PC-9 (cell line): ENCODE data around the gene CPNE4. TPM values are rescaled to one million over a fixed set of nuclear protein-coding genes. Genes with fewer than 3 reads are reported as not detected.
"Not testable (repeated sequence)": the region's sequence is repeated elsewhere in the genome, so short reads cannot be mapped to it uniquely, and the experiment has no call there.

ENCODE experiments used
- BruUV-seq: library from RNA; stranded (reverse); fragments of 400-500 nt; replicated peaks from 2 replicates; lab custom pipeline; 2021; lab: Mats Ljungman, UMichigan
- CTCF ChIA-PET: fragments of 300-600 bp; sonication (Branson Sonifier 250); formaldehyde crosslinking; loops from one replicate; lab custom pipeline; 2022; ENCODE audit warnings: antibody characterized with exemption; lab: Charles Lee
- POLR2A ChIA-PET: fragments of 300-600 bp; sonication (Branson Sonifier 250); formaldehyde crosslinking; loops from one replicate; lab custom pipeline; 2022; ENCODE audit warnings: antibody characterized with exemption; ENCODE audit not compliant: unreplicated experiment; lab: Charles Lee
- DNase-seq, 2 experiments: peaks; one replicate each; pipeline versions ENCODE4 v3.0.0 to v3.0.0-alpha.2; 2015 to 2022; ENCODE audit warnings: mixed read lengths in 1 of 2
- H2AFZ ChIP-seq: fragments of 200-600 bp; sonication (generic); 2 replicates; pipeline ENCODE4 v1.8.1; 2017; ENCODE audit warnings: antibody characterized with exemption
- H3F3A ChIP-seq: fragments of 200-600 bp; sonication (generic); 2 replicates; pipeline ENCODE4 v1.8.1; 2017; ENCODE audit warnings: antibody characterized with exemption, mild to moderate bottlenecking, low read depth; ENCODE audit not compliant: insufficient read depth
- H3K27ac ChIP-seq: fragments of 200-600 bp; sonication (generic); 2 replicates; pipeline ENCODE4 v1.6.1; 2016; ENCODE audit warnings: mixed run types
- H3K27me3 ChIP-seq: fragments of 200-600 bp; sonication (generic); 2 replicates; pipeline ENCODE4 v1.6.1; 2016; ENCODE audit warnings: low read depth, mixed run types; ENCODE audit not compliant: insufficient read depth
- H3K36me3 ChIP-seq: fragments of 200-600 bp; sonication (generic); 2 replicates; pipeline ENCODE4 v1.6.1; 2016; ENCODE audit warnings: low read depth, mixed run types
- H3K4me1 ChIP-seq: fragments of 200-600 bp; sonication (generic); replicated peaks from 2 replicates; pipeline ENCODE4 v1.6.1; 2016; ENCODE audit warnings: mixed run types; ENCODE audit not compliant: insufficient read depth
- H3K4me2 ChIP-seq: fragments of 200-600 bp; sonication (generic); 2 replicates; pipeline ENCODE4 v1.6.1; 2017; ENCODE audit warnings: mixed run types
- H3K4me3 ChIP-seq: fragments of 200-600 bp; sonication (generic); 2 replicates; pipeline ENCODE4 v1.6.1; 2016; ENCODE audit warnings: mixed run types
- H3K79me2 ChIP-seq: fragments of 200-600 bp; sonication (generic); 2 replicates; pipeline ENCODE4 v1.6.1; 2017; ENCODE audit warnings: low read depth, mixed run types
- H3K9me2 ChIP-seq: fragments of 200-600 bp; sonication (generic); 2 replicates; pipeline ENCODE4 v1.8.1; 2017; ENCODE audit warnings: mild to moderate bottlenecking; ENCODE audit not compliant: insufficient read depth
- H3K9me3 ChIP-seq: fragments of 200-600 bp; sonication (generic); 2 replicates; pipeline ENCODE4 v1.8.1; 2016; ENCODE audit warnings: low read depth; ENCODE audit not compliant: insufficient read depth
- H4K20me1 ChIP-seq: fragments of 200-600 bp; sonication (generic); 2 replicates; pipeline ENCODE4 v1.8.1; 2017; ENCODE audit not compliant: insufficient read depth
- EZH2 ChIP-seq: fragments of 200-600 bp; sonication (generic); IDR thresholded peaks from 2 replicates; pipeline ENCODE4 v1.8.0; 2017; ENCODE audit warnings: antibody characterized with exemption, low read depth
- intact Hi-C: fragments of 100-400 bp; cut with micrococcal nuclease; formaldehyde crosslinking; loops from one replicate; pipeline ENCODE4 v1.10.0; 2022; ENCODE audit not compliant: unreplicated experiment
- total RNA-seq: library from RNA; stranded (reverse); gene quantifications from 2 replicates; pipeline ENCODE4 v1.2.3, GENCODE V29; 2021
- TF ChIP-seq, protein P1 (sequence below): fragments of 200-600 bp; sonication (generic); conservative IDR thresholded peaks from 2 replicates; pipeline ENCODE4 v1.6.1; 2017; ENCODE audit warnings: mixed run types, antibody characterized with exemption, mild to moderate bottlenecking, moderate library complexity

CPNE4 gene
- total RNA-seq, 1 experiment from 2014 or later = 0.22 TPM

DNA sequence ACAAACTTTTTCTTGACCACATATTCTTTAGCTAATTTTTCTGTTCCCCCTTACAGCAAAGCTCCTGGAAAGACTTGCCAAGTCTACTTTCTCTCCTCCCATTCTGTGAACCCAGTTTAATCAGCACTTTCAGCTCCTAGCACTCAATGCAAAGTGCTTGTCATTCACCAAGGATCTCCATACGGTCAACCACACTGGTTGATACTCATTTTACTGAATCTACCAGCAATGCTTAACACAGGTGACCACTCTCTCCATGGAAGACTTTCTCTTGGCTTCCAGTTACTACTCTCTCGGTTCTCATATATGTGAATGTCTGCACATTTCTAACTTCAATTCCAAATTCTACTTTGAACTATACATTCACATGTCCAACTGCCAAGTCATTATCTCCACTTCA lies 543.7 kb downstream of the CPNE4 start:
- H3F3A ChIP-seq = no peaks in the 10 kb centered on the region
- intact Hi-C loops = no loop called here
- ChIA-PET POLR2A (interaction anchor here (0.5 to 0.7 kb wide), 2 partner anchors 23 to 189 kb away, joined by 3 read pairs; no protein-coding TSS in a partner anchor), CTCF (no interaction called here)
- no peak overlapping the region for H3K4me3 ChIP-seq
- H2AFZ ChIP-seq = no peak overlapping the region
- H3K4me2 ChIP-seq = no peak overlapping the region
- peaks cover 4% of the 10 kb centered on the region for H4K20me1 ChIP-seq
- H3K36me3 ChIP-seq = peaks cover 23% of the 10 kb centered on the region
- no peaks in the 10 kb centered on the region for H3K9me2 ChIP-seq
- H3K9me3 ChIP-seq = no peaks in the 10 kb centered on the region
- no peak for TF ChIP-seq EZH2
- TF ChIP-seq, protein P1, sequence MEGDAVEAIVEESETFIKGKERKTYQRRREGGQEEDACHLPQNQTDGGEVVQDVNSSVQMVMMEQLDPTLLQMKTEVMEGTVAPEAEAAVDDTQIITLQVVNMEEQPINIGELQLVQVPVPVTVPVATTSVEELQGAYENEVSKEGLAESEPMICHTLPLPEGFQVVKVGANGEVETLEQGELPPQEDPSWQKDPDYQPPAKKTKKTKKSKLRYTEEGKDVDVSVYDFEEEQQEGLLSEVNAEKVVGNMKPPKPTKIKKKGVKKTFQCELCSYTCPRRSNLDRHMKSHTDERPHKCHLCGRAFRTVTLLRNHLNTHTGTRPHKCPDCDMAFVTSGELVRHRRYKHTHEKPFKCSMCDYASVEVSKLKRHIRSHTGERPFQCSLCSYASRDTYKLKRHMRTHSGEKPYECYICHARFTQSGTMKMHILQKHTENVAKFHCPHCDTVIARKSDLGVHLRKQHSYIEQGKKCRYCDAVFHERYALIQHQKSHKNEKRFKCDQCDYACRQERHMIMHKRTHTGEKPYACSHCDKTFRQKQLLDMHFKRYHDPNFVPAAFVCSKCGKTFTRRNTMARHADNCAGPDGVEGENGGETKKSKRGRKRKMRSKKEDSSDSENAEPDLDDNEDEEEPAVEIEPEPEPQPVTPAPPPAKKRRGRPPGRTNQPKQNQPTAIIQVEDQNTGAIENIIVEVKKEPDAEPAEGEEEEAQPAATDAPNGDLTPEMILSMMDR = no peak
- BruUV-seq = no TSS peak
- no peak for DNase-seq
- no peaks in the 10 kb centered on the region for H3K27me3 ChIP-seq
- no peaks in the 10 kb centered on the region for H3K79me2 ChIP-seq
- no peaks in the 10 kb centered on the region for H3K4me1 ChIP-seq
- H3K27ac ChIP-seq = no peak overlapping the region

DNA sequence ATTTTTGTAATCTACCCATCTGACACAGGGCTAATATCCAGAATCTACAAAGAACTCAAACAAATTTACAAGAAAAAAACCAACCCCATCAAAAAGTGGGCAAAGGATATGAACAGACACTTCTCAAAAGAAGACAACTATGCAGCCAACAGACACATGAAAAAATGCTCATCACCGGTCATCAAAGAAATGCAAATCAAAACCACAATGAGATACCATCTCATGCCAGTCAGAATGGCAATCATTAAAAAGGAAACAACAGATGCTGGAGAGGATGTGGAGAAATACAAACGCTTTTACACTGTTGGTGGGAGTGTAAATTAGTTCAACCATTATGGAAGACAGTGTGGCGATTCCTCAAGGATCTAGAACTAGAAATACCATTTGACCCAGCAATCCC lies 548.3 kb downstream of the CPNE4 start:
- POLR2A ChIA-PET, H2AFZ ChIP-seq, CTCF ChIA-PET, DNase-seq, H3K9me2 ChIP-seq, H4K20me1 ChIP-seq, H3K27me3 ChIP-seq, H3K4me3 ChIP-seq, H3K4me1 ChIP-seq, BruUV-seq, H3K9me3 ChIP-seq, H3K79me2 ChIP-seq, H3F3A ChIP-seq, H3K27ac ChIP-seq, H3K4me2 ChIP-seq: not testable (repeated sequence)
- H3K36me3 ChIP-seq = peaks cover 22% of the 10 kb centered on the region
- intact Hi-C loops = loop anchor here (10.0 kb wide), 1 partner anchor 452 kb away; no protein-coding TSS in a partner anchor

DNA sequence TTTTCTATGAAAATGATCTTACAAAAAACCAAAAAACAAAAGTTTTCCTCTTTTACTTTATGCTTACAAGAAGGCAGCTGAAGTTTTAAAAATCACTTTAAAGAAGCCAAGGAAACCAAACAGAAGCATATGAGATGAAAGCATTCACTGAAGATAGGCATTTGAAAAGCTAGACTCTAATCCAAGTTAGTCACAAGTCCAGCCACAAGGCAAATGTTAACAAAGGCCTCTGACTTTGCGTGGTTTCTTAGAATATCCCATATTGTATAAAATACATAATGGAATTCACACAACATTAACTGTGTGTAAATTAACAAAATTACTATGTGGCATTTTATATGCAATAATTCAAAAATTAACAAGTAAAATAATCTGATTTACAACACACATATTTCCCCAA lies 549.7 kb downstream of the CPNE4 start:
- Histone ChIP-seq H3F3A (no peaks in the 10 kb centered on the region), H4K20me1 (no peaks in the 10 kb centered on the region; the same call in 1 of the 2 replicates), H3K4me1 (no peaks in the 10 kb centered on the region), H3K4me3 (no peak overlapping the region), H3K27me3 (no peaks in the 10 kb centered on the region), H2AFZ (no peak overlapping the region), H3K9me2 (no peaks in the 10 kb centered on the region), H3K79me2 (no peaks in the 10 kb centered on the region), H3K9me3 (no peaks in the 10 kb centered on the region), H3K36me3 (peaks cover 16% of the 10 kb centered on the region; the same call in 1 of the 2 replicates), H3K4me2 (no peak overlapping the region), H3K27ac (no peak overlapping the region)
- BruUV-seq = no TSS peak
- TF ChIP-seq, protein P1 = no peak
- TF ChIP-seq EZH2 = no peak
- no peak for DNase-seq
- ChIA-PET CTCF (no interaction called here), POLR2A (no interaction called here)
- intact Hi-C loops = loop anchor here (10.0 kb wide), 1 partner anchor 450 kb away; no protein-coding TSS in a partner anchor
